Breast epithelium (tissue), 3 donors: Measurements from ENCODE around the gene ENHO.

Source experiments
- POLR2A ChIP-seq: fragments of 450-650 bp; IDR thresholded peaks from one replicate; pipeline ENCODE4 v1.6.1; 2016; ENCODE audit warnings: antibody characterized with exemption, mild to moderate bottlenecking, moderate library complexity
- POLR2AphosphoS5 ChIP-seq, 3 donors: sonication (generic); formaldehyde crosslinking; IDR thresholded peaks; one replicate each; pipeline ENCODE4 v1.6.1; 2017; ENCODE audit warnings: antibody characterized with exemption in 3 of 3
- TF ChIP-seq, protein P1 (sequence below), 3 donors: fragments of 450-650 bp; IDR thresholded peaks; one replicate each; pipeline ENCODE4 v1.5.1; 2016 to 2017; ENCODE audit warnings: antibody characterized with exemption in 3 of 3, mild to moderate bottlenecking in 3 of 3, moderate library complexity in 3 of 3

DNA sequence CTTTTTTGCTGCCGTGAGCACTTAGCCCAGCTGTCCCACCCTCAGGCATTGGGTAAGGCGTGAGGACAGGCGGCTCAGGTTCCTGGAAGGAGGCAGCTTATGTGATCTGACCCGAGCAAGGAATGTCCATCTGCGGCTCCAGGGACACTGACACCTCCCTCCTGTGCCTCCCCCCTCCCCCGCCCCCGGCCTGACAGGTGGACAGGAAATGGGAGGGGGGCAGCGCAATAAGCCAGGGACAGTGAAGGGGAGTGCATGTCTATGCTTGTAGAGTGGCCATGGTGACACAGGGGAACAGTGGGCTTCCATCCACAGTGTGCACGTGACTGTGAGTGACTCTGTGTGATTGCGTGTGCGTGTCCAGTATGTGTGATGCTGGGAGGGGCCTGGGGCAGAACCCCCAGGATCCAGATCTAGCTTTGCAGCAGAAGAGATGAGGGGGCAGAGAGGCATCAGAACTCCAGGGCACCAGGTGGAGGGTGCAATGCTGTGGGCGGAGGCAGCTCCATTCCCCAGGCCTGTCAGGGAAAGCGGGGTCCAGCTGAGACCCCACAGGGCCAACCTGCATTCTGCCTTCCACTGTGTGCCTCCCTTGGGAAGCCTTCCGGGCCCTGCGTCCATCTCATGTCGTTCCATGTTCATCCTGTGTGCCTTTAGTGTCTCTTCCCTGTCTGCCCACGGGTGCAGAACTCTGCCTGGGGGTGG lies 36.3 kb upstream of the ENHO start:
- TF ChIP-seq, protein P1, sequence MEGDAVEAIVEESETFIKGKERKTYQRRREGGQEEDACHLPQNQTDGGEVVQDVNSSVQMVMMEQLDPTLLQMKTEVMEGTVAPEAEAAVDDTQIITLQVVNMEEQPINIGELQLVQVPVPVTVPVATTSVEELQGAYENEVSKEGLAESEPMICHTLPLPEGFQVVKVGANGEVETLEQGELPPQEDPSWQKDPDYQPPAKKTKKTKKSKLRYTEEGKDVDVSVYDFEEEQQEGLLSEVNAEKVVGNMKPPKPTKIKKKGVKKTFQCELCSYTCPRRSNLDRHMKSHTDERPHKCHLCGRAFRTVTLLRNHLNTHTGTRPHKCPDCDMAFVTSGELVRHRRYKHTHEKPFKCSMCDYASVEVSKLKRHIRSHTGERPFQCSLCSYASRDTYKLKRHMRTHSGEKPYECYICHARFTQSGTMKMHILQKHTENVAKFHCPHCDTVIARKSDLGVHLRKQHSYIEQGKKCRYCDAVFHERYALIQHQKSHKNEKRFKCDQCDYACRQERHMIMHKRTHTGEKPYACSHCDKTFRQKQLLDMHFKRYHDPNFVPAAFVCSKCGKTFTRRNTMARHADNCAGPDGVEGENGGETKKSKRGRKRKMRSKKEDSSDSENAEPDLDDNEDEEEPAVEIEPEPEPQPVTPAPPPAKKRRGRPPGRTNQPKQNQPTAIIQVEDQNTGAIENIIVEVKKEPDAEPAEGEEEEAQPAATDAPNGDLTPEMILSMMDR (IDR thresholded peaks at IDR 0.05) = no peak
- TF ChIP-seq POLR2A (no peak), POLR2AphosphoS5 (IDR thresholded peaks at IDR 0.05) (no peak)
